ENCODE measurements around the gene FAM13B.

FAM13B gene

DNA sequence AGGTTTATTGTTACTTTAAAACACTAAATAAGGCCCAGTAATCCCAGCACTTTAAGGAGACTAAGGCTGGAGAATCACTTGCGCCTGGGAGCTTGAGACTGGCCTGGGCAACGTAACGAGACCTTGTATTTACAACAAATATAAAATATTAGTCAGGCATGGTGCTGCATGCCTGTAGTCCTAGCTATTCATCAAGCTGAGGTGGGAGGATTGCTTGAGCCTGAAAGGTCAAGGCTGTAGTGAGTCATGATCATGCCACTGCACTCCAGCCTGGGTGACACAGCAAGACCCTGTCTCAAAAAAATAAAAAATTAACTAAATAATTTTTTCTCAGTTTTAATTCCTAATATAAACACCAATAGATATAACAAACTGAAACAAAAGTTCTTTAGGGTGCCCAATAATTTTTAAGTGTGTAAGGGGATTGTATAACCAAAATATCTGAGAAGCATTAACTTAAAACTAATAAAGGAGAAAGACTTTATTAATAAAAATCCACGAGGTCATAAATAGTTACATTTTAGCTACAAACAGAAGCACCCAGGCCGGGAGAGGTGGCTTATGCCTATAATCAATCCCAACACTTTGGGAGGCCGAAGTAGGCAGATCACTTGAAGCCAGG lies 32.7 kb downstream of the FAM13B start:
- TF ChIP-seq, protein P1, sequence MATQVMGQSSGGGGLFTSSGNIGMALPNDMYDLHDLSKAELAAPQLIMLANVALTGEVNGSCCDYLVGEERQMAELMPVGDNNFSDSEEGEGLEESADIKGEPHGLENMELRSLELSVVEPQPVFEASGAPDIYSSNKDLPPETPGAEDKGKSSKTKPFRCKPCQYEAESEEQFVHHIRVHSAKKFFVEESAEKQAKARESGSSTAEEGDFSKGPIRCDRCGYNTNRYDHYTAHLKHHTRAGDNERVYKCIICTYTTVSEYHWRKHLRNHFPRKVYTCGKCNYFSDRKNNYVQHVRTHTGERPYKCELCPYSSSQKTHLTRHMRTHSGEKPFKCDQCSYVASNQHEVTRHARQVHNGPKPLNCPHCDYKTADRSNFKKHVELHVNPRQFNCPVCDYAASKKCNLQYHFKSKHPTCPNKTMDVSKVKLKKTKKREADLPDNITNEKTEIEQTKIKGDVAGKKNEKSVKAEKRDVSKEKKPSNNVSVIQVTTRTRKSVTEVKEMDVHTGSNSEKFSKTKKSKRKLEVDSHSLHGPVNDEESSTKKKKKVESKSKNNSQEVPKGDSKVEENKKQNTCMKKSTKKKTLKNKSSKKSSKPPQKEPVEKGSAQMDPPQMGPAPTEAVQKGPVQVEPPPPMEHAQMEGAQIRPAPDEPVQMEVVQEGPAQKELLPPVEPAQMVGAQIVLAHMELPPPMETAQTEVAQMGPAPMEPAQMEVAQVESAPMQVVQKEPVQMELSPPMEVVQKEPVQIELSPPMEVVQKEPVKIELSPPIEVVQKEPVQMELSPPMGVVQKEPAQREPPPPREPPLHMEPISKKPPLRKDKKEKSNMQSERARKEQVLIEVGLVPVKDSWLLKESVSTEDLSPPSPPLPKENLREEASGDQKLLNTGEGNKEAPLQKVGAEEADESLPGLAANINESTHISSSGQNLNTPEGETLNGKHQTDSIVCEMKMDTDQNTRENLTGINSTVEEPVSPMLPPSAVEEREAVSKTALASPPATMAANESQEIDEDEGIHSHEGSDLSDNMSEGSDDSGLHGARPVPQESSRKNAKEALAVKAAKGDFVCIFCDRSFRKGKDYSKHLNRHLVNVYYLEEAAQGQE (IDR thresholded peaks at IDR 0.05; ENCODE audit: insufficient read depth in 1 of 2, low read depth in 2 of 2, low read length in 2 of 2): no peak
- TF ChIP-seq SIN3A (IDR thresholded peaks at IDR 0.05; ENCODE audit: borderline replicate concordance, insufficient read depth, low read length) (no peak), TAF1 (IDR thresholded peaks at IDR 0.05; ENCODE audit: borderline replicate concordance, insufficient read depth, low read length) (no peak), FOXP2 (optimal IDR thresholded peaks at IDR 0.05; ENCODE audit: borderline replicate concordance, extremely low read depth, extremely low read length, insufficient read depth) (no peak), POLR2AphosphoS5 (IDR thresholded peaks at IDR 0.05; ENCODE audit: low read depth, low read length) (no peak)

DNA sequence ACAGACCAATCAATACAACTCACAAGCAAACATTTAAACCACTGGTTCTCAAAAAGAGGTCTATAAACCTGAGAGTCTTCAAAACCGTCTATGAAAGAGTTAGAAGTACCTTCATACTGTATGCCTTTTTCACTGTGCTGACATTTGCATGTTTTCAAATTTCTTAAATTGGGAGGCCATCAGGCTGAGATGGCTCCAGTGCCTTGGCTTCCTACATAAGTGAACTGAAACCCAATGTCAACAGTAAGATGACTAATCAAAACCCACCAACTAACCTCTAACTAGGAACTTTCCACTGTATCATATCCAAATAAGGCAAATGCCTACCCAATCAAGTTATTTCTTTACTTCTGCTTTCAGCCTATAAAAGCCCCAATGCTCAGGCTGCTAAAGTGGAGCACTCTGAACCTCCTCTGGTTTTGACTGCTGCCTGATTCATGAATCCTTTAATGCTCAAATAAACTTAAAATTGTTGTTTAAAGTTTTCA lies 35.1 kb downstream of the FAM13B start:
- no peak for TF ChIP-seq SIN3A (IDR thresholded peaks at IDR 0.05; ENCODE audit: borderline replicate concordance, insufficient read depth, low read length)
- TF ChIP-seq TAF1 (IDR thresholded peaks at IDR 0.05; ENCODE audit: borderline replicate concordance, insufficient read depth, low read length): no peak
- no peak for TF ChIP-seq FOXP2 (optimal IDR thresholded peaks at IDR 0.05; ENCODE audit: borderline replicate concordance, extremely low read depth, extremely low read length, insufficient read depth)
- TF ChIP-seq POLR2AphosphoS5 (IDR thresholded peaks at IDR 0.05; ENCODE audit: low read depth, low read length): no peak
- TF ChIP-seq, protein P1 (IDR thresholded peaks at IDR 0.05; ENCODE audit: insufficient read depth in 1 of 2, low read depth in 2 of 2, low read length in 2 of 2): no peak

DNA sequence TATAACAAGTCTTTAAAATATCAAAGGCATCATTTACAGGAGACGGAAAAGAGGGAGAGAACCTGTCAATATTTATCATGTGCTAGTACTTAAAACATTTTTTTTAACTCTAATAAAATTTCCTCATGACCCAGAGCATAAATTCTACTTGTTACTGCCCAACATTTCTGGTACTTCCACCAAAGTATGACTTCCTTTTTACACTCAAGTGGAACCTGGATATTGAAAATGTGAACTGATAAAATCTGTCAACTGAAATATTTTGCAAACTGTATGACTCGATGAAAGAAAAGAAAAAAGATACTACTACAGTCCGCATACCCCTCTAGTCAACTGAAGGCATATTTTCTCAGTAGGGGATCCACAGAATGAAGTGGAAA lies 37.1 kb downstream of the FAM13B start:
- TF ChIP-seq SIN3A (IDR thresholded peaks at IDR 0.05; ENCODE audit: borderline replicate concordance, insufficient read depth, low read length) (no peak), POLR2AphosphoS5 (IDR thresholded peaks at IDR 0.05; ENCODE audit: low read depth, low read length) (no peak), FOXP2 (optimal IDR thresholded peaks at IDR 0.05; ENCODE audit: borderline replicate concordance, extremely low read depth, extremely low read length, insufficient read depth) (no peak), TAF1 (IDR thresholded peaks at IDR 0.05; ENCODE audit: borderline replicate concordance, insufficient read depth, low read length) (no peak)
- TF ChIP-seq, protein P1 (IDR thresholded peaks at IDR 0.05; ENCODE audit: insufficient read depth in 1 of 2, low read depth in 2 of 2, low read length in 2 of 2): no peak

DNA sequence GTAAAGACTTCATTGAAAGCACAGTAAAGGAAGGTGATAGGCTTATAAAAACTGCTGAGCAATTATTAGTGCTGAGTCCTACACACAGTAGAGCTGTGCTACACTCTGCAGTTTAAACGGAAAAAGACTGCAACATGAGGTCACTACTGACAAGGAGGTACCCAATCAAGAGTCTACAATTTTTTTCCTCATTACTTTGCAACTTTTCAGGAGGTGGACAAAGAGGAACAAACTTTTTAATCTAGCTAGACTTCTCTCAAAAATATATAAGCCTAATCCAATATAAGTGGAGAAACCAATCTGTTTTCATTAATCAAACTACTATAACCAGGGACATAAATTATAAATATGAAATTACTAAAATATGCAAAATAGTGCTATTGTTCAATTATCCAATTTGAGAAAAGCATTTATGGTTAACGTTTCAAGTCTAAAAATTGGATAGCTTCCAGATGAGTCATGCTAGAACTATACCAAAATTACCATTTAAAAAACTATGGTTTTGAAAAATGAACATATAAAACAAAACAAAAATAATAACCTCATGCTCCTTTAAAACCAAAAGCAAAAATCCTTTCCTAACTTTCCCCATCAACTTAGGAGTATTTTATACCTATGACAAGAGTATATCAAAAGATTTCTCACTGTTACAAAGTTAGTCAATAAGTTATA lies 37.7 kb downstream of the FAM13B start:
- no peak for TF ChIP-seq FOXP2 (optimal IDR thresholded peaks at IDR 0.05; ENCODE audit: borderline replicate concordance, extremely low read depth, extremely low read length, insufficient read depth)
- no peak for TF ChIP-seq POLR2AphosphoS5 (IDR thresholded peaks at IDR 0.05; ENCODE audit: low read depth, low read length)
- TF ChIP-seq TAF1 (IDR thresholded peaks at IDR 0.05; ENCODE audit: borderline replicate concordance, insufficient read depth, low read length): no peak
- TF ChIP-seq, protein P1 (IDR thresholded peaks at IDR 0.05; ENCODE audit: insufficient read depth in 1 of 2, low read depth in 2 of 2, low read length in 2 of 2): no peak
- TF ChIP-seq SIN3A (IDR thresholded peaks at IDR 0.05; ENCODE audit: borderline replicate concordance, insufficient read depth, low read length): no peak
